SU-DHL-6 (cell line): ENCODE results near the gene DRC1.

ENCODE experiments used
- EZH2phosphoT487 ChIP-seq: fragments of 200-600 bp; sonication (generic), shearing (Covaris generic); conservative IDR thresholded peaks from 2 replicates; pipeline ENCODE4 v1.6.1; 2018; ENCODE audit warnings: mild to moderate bottlenecking, antibody characterized with exemption, low read length, moderate library complexity, mixed read lengths
- TF ChIP-seq, protein P1 (sequence below): fragments of 200-600 bp; sonication (generic); IDR thresholded peaks from one replicate; pipeline ENCODE4 v1.5.1; 2017; ENCODE audit warnings: antibody characterized with exemption, mild to moderate bottlenecking, low read length, moderate library complexity; ENCODE audit not compliant: insufficient read depth, poor library complexity, severe bottlenecking

DNA sequence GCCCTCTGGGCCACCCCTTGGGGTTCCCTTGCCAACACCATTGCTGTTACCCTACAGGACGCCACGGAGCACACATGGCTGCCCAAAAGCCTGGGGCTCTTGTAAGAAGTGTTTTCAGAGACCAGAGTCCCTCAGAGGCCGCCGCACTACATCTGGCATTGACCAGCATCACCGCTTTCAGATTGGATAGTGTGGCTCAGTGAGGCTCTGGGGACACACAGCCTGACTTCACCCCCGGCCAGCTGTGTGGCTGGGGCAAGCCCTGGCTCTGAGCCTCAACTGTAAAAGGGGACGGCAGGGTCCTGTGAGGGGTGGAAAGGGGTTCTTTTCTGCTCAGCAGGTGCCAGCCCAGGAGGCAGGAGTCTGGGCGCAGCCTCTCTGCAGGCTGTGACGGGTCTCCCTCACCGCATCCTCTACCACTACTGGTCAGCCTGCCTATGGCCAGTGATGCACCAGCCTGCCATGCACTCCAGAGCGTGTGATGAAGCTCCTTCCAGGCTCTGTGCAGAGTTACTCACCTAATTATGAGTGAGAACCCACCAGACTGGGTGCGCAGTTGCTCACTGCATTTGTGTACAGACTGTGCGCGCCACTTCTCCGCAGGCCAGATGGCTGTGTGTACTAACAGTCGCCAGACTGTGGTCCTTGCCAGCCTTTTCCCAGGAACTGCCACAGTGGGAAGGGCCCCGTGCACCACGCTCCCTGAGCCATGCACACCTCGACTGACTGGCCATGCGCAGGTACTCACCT, 86.9 kb downstream of the DRC1 start:
- TF ChIP-seq, protein P1, sequence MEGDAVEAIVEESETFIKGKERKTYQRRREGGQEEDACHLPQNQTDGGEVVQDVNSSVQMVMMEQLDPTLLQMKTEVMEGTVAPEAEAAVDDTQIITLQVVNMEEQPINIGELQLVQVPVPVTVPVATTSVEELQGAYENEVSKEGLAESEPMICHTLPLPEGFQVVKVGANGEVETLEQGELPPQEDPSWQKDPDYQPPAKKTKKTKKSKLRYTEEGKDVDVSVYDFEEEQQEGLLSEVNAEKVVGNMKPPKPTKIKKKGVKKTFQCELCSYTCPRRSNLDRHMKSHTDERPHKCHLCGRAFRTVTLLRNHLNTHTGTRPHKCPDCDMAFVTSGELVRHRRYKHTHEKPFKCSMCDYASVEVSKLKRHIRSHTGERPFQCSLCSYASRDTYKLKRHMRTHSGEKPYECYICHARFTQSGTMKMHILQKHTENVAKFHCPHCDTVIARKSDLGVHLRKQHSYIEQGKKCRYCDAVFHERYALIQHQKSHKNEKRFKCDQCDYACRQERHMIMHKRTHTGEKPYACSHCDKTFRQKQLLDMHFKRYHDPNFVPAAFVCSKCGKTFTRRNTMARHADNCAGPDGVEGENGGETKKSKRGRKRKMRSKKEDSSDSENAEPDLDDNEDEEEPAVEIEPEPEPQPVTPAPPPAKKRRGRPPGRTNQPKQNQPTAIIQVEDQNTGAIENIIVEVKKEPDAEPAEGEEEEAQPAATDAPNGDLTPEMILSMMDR: no peak
- TF ChIP-seq EZH2phosphoT487: no peak
